Glomerular visceral epithelial cell (primary cell): Measurements from ENCODE around the gene RAF1.
"Not testable (repeated sequence)": the region's sequence is repeated elsewhere in the genome, so short reads cannot be mapped to it uniquely, and the experiment has no call there.

Source experiments
- DNase-seq: peaks from one replicate; pipeline ENCODE4 v3.0.0-alpha.2; 2016; ENCODE audit errors: extremely low spot score

Gene RAF1

DNA sequence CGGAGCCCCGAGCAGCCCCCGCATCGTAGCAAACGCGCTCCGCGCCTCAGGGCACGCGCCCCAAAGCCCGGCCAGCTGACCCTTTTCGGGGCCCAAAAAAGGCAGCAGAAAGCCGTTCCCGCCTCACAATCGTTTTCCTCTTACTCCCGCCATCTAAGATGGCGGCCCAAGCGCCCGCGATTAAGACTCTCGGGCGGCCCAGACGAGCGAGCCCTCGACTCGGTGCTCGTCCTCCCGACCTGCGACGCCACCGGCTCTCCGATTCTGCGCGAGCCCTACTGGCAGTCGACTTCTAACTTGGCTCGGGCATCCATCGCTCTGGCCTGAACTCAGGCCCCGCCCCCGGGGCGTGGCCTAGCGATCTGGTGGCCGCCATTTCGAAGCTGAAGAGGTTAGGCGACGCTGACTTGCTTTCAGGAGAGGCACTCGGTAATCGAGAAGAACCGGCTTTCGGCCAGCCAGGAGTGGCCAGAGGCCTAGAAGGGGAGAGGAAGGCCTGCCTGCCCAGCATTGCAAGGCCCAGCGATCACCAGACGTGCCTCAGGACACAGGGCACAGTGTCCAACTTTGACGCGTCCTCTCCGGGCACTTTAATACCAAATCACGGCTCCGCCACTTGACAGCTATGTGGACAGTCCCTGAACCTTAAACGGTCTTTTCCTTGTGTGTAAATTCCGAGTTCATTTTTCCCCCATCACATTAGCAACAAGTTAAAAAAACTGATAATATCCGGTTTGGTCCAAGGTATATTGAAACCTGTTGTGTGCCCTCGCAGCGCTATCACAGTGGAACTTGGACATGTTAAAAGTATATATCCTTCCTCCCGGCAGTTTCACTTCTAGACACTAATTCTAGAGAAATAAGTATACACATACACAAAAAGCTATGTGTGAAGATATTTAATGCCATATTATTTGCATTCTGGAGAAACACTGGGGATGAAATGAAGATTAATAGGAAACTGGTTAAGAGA is at the start of gene RAF1:
Gene RAF1, minus strand, starts transcription at position 182 of the 973 bp plus-strand sequence. CDS start 45,396 bp downstream, outside the sequence.
- DNase-seq = peak; percentile 97

DNA sequence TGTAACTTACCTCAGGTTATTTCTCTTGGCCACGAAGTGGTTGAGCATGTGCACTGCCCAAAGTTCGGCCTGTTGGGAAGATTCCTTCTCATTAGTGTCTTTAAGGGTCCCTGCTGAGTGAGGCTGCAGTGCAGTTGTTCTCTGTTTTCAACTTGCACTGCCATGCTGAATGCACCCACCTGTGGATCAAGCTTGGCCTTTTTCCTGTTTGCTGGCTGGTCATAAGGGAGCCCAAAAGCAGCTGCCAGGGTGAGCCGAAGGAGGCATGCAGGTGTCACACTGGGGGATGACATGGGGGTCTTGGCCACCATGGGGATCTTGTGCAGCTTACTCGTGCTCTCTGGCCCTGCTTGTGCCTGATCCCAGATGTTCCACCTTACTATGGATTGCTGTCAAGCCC is 46.1 kb upstream of the RAF1 start:
- DNase-seq = no peak

GRCh38 chr3:12709334-12709733 is 45.4 kb upstream of the RAF1 start:
- DNase-seq = no peak

GRCh38 chr3:12708584-12709192 is 44.8 kb upstream of the RAF1 start:
- DNase-seq = peak; percentile 91

DNA sequence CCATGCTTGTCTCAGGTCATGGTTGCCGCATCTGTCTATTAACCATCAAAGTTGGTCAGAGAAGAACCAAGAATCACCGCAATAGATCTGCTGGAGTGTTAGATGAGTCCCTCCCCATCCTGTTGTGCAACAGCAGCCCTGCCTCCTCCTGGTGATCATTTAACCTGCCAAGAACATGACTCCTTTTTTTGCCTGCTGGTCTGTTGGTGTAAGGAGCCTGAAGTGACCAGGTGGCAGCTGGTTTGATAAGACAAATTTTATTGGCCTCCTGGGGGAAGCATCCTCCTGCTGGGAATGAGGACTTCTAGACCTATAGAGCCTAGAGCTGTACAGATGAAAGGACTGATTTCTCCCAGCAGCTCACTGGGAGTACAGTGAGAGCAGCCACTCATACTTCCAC is 43.5 kb upstream of the RAF1 start:
- DNase-seq = no peak

DNA sequence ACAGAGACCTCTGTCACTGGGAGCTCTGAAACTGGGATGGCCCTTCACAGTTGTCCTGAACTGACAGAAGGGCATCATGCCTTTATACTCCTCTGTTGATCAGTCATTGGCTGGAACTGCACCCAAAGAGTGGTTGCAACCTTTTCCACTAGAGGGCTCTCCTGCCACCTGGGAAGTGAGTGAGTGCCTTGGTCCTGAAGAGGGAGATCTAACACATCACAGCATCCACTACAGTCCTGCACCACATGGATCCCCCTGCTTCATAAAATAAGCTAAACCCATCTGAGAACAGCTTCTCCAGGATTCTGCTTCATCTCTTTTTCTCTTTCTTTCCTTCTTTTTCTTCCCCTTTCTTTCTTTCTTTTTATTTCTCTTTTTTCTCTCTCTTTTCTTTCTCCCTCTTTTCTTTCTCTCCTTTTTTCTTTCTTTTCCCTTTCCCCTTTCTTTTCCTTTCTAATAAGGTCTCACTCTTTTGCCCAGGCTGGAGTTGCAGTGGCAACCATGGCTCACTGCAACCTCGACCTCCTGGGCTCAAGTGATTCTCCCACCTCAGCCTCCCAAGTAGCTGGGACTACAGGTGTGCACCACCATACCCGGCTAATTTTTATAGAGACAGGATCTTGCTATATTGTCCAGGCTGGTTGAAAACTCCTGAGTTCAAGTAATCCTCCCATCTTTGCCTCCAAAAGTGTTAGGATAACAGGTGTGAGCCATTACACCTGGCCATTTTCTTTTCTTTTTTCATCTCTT is 42.8 kb upstream of the RAF1 start:
- DNase-seq = peak; percentile 67

DNA sequence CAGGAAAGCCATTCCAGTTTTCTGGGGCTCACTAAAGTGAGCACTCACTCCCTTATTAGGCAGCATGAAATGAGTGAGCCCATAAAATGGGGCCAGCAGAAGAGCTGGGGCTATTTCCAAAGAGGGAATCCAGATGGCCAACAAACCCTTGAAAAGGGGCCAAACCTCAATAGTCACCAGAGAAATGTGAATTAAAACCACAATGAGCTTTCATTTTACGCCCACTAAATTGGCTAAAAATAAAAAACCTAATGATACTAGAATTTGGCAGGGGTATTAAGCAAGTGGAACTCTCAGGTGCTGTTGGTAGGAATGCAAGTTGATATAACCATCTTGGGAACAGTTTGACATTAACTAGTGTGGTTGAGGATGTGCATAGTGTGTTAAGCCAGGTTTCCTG is 42.1 kb upstream of the RAF1 start:
- peak; percentile 59 for DNase-seq

DNA sequence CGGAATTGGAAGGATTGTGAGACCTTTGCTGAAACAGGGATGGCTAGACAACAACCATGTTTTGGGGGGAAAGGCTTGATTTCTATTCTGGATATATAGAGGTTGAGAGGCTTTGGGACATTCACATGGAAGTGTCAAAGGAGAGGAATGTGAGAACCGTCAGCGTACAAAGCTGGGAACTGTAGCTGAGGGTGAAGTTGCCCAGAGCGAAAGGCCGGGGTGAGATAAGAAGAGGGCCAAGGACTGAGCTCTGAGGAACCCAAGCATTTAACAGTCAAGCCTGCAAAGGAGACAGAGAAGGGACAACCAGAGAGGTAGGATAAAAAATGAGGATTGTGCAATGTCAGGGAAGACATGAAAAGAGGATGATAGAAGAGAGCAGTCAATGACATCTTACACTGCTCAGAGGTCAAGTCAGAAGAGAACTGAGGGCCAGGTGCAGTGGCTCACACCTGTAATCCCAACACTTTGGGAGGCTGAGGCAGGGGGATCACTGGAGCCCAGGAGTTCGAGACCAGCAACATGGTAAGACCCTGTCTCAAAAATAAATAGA is 41.5 kb upstream of the RAF1 start:
- no peak for DNase-seq

DNA sequence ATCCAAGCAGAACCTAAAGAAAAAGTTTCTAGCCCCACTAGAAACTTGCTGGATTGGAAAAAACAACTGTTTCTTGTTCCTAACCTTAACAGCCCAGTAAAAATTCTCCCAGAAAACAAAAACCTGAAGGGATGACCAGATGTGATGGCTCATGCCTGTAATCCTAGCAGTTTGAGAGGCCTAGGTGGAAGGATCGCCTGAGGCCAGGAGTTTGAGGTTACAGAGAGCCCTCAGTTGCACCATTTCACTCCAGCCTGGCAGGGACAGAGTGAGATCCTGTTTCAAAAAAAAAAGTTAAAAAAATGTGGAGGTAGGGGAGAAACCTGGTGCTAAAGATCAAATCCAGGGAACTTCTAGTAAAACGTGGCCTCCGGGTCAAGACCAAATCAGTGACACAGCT is 38.6 kb upstream of the RAF1 start:
- DNase-seq = no peak

DNA sequence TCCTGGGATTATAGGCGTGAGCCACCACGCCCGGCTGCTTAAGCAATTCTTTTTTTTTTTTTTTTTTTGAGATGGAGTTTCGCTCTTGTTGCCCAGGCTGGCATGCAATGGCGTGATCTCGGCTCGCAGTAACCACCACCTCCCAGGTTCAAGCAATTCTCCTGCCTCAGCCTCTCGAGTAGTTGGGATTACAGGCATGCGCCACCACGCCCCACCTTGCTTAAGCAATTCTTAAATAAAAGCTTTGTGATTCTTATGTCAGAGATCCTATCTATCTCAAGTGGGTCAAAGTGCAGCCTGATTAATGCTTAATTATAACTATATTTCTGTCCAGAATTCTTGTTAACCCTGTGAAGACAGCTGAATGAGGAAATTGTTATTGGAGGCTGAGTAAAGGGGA is 37.7 kb upstream of the RAF1 start:
- DNase-seq = not testable (repeated sequence)

GRCh38 chr3:12700800-12701199 is 36.9 kb upstream of the RAF1 start:
- no peak for DNase-seq

GRCh38 chr3:12695916-12696315 is 32.0 kb upstream of the RAF1 start:
- no peak for DNase-seq

DNA sequence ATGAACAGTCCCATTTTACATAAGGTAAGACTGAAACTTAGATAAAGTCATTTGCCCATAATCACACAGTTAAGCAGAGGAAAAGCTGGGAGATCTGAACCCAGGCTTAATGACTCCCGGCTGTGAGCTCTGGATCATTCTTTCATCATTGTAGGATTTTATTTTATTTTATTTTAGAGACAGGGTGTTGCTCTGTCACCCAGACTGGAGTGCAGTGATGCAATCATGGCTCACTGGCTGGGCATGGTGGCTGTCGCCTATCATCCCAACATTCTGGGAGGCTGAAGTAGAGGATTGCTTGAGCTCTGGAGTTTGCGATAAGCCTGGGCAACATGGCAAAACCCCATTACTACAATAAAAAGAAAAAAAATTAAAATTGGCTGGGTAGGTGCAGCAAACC is 31.2 kb upstream of the RAF1 start:
- DNase-seq = no peak

DNA sequence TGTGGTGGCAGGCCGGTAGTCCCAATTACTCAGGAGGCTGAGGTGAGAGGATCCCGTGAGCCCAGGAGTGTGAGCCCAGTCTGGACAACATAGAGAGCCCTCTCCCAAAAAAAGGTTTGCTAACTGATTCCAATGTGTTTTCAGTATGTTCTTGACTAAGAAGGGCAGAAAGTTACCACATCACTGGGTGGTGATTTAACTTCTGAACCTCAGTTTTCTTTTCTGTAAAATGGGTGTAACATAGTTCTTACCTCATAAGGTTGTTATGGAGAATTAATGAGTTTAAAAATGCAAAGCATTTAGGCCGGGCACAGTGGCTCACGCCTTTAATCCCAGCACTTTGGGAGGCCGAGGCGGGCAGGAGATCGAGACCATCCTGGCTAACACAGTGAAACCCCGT is 28.5 kb upstream of the RAF1 start:
- no peak for DNase-seq

- DNase-seq = no peak
Measured at GRCh38 chr3:12689997-12690711, 26.2 kb upstream of the RAF1 start.

DNA sequence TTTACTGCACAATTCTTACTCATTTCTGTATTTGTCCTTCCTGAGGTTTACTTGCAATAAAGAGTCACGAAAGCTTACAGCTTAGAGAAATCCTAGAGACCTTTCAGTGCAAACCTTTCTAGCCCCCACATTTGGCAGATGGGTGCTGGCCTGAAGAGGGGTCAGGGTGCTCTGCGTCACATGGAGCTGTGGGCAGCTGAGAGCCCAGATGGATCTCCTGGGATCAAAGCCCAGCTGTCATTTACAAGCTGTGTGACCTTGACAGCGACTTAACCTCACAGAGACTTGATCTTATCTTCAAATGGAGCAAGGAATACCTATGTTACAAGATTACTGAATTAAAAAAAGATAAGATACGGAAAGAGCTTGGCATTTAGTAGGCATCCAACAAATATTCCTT is 24.0 kb upstream of the RAF1 start:
- no peak for DNase-seq

- no peak for DNase-seq
Measured at GRCh38 chr3:12686096-12686495, 22.2 kb upstream of the RAF1 start.

GRCh38 chr3:12681943-12682390 is 18.1 kb upstream of the RAF1 start:
- peak; percentile 17 for DNase-seq

DNA sequence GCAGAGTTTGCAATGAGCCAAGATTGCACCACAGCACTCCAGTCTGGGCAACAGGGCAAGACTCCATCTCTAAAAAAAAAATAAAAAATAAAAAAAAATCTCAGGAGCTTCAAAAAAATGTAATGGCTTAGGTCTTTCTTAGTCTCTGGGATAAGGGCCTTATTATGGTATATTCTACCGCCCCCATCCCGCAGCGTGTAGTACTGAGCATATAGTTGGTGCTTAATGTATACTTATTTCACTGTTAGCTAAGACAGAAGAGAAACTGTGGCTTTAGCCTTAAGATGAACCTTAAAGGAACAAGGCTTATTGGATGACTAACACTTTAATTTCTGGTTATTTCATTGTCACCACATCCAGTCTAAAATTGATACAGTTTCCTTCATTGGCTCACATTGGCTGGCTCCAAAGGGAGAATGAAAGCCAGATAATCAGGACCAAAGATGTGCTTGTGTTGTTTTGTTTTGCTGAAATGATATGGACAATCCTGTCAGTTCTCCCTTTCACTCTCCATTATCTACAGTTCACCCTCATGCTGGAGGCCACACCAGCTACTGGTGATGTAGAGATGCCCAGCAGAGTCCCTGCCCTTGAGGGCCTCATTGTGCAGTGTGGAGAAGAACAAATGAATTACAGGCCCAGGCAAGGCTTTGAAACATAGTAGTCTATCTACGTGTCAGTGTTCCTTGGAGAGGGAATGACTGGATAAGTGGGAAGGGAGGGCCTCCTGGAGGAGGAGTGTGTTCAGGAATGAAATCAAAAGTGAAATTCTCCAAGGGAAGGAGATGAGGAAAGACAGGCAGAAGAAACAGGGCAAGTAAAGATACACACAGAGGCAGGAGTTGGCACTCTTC is 17.4 kb upstream of the RAF1 start:
- DNase-seq = no peak

DNA sequence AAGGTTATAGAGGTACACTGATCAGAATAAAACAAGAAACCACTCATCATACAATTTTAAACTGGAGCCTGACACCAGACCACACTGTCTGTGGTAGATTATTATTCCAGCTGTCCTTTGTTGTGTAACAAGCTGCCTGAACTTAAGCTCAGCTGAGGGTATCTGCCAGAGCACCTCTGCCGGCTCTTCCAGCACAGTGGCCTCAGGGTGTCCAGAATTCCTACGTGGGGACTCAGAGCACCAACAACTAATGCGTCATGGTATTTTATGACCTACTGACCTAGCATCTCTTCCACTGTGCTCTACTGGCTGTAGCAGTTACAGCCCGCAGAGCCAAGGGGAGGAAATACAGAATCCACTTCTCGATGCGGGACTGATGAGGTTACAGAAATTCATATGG is 15.6 kb upstream of the RAF1 start:
- DNase-seq = peak; percentile 41
